Activated T-helper 1 cell treated with anti-CD3 and anti-CD28 coated beads, Interleukin-2, amount 50 U/mL, for 16 hours (primary cell): ENCODE data around the gene SEMA7A.
A peak's percentile ranks its signal among the peaks of the same experiment; 100 is the strongest.
"Not testable (repeated sequence)": the region's sequence is repeated elsewhere in the genome, so short reads cannot be mapped to it uniquely, and the experiment has no call there.

Source experiments
- DNase-seq, 2 donors: peaks; one replicate each; pipeline ENCODE4 v3.0.0-alpha.2; 2020; ENCODE audit warnings: low read depth in 1 of 2, low spot score in 1 of 2

SEMA7A gene

GRCh38 chr15:74433592-74434262 is at the start of gene SEMA7A:
Gene SEMA7A, minus strand, starts transcription at chr15:74433958. Its CDS starts 40 bp downstream, at chr15:74433918.
- peak; percentile 40 to 61 for DNase-seq

GRCh38 chr15:74482661-74483060 is 48.9 kb upstream of the SEMA7A start:
- DNase-seq = no peak

- not testable (repeated sequence) for DNase-seq
Observed at GRCh38 chr15:74480364-74480763, 46.6 kb upstream of the SEMA7A start.

GRCh38 chr15:74471621-74472020 is 37.9 kb upstream of the SEMA7A start:
- not testable (repeated sequence) for DNase-seq

- no peak for DNase-seq
Observed at GRCh38 chr15:74470631-74471395, 37.1 kb upstream of the SEMA7A start.

GRCh38 chr15:74468341-74469032 is 34.7 kb upstream of the SEMA7A start:
- DNase-seq = no peak

- no peak for DNase-seq
Observed at GRCh38 chr15:74466570-74466969, 32.8 kb upstream of the SEMA7A start.

- DNase-seq = no peak
Observed at GRCh38 chr15:74464897-74465296, 31.1 kb upstream of the SEMA7A start.

- no peak for DNase-seq
Observed at GRCh38 chr15:74464216-74464615, 30.5 kb upstream of the SEMA7A start.

GRCh38 chr15:74463634-74464033 is 29.9 kb upstream of the SEMA7A start:
- no peak for DNase-seq

GRCh38 chr15:74461847-74462511 is 28.2 kb upstream of the SEMA7A start:
- no peak for DNase-seq

GRCh38 chr15:74460871-74461846 is 27.4 kb upstream of the SEMA7A start, which contains the start of gene UBL7:
Gene UBL7, minus strand, starts transcription at chr15:74461160. Its CDS starts 2,293 bp downstream, at chr15:74458867.
- DNase-seq = peak; percentile 95

- DNase-seq = no peak
Observed at GRCh38 chr15:74460298-74460697, 26.5 kb upstream of the SEMA7A start.

GRCh38 chr15:74459798-74460197 is 26.0 kb upstream of the SEMA7A start:
- DNase-seq = not testable (repeated sequence)

GRCh38 chr15:74458473-74458872 is 24.7 kb upstream of the SEMA7A start:
- no peak for DNase-seq

GRCh38 chr15:74457036-74457435 is 23.3 kb upstream of the SEMA7A start:
- DNase-seq = not testable (repeated sequence)

- DNase-seq = no peak
Observed at GRCh38 chr15:74454764-74455500, 21.2 kb upstream of the SEMA7A start.

GRCh38 chr15:74453925-74454763 is 20.4 kb upstream of the SEMA7A start:
- no peak for DNase-seq
